ENCODE results near the gene SURF6.

The SURF6 gene

GRCh38 chr9:133356391-133357091 is 20.6 kb upstream of the SURF6 start, which contains the start of the genes SURF1 and SURF2 (continued):
- no peak for TF ChIP-seq PRDM1 (tag by site-specific recombination; IDR thresholded peaks at IDR 0.05)
- no peak for TF ChIP-seq ZNF488 (tag by site-specific recombination; IDR thresholded peaks at IDR 0.05)
- TF ChIP-seq ZNF280C (tag by site-specific recombination; IDR thresholded peaks at IDR 0.05) = no peak
- no peak for TF ChIP-seq ZNF529 (tag by site-specific recombination; IDR thresholded peaks at IDR 0.05; ENCODE audit: insufficient replicate concordance)
- TF ChIP-seq ZNF596 (tag by site-specific recombination; IDR thresholded peaks at IDR 0.05) = no peak
- peak; percentile 64; the same call in 1 of the 2 replicates for TF ChIP-seq ZNF501 (tag by site-specific recombination; IDR thresholded peaks at IDR 0.05)
- TF ChIP-seq ZNF560 (tag by site-specific recombination; IDR thresholded peaks at IDR 0.05; ENCODE audit: borderline replicate concordance) = no peak
- 0 out of 2 replicates have a peak, but pooled peaks have one; percentile 51 for TF ChIP-seq ZNF792 (tag by site-specific recombination; IDR thresholded peaks at IDR 0.05)
- TF ChIP-seq PRDM2 (tag by site-specific recombination; IDR thresholded peaks at IDR 0.05; ENCODE audit: borderline replicate concordance) = no peak
- no peak for TF ChIP-seq ZNF623 (tag by site-specific recombination; IDR thresholded peaks at IDR 0.05)
- TF ChIP-seq ZNF121 (tag by site-specific recombination; IDR thresholded peaks at IDR 0.05) = no peak
- peak; percentile 56 for TF ChIP-seq ZNF692 (tag by site-specific recombination; IDR thresholded peaks at IDR 0.05)
- TF ChIP-seq ZBTB21 (tag by site-specific recombination; IDR thresholded peaks at IDR 0.05) = no peak
- TF ChIP-seq ZNF404 (tag by site-specific recombination; IDR thresholded peaks at IDR 0.05) = no peak
- no peak for TF ChIP-seq REST (tag by site-specific recombination; IDR thresholded peaks at IDR 0.05)
- no peak for TF ChIP-seq ZNF433 (tag by site-specific recombination; IDR thresholded peaks at IDR 0.05; ENCODE audit: low read depth)
- peak; percentile 46; the same call in 1 of the 2 replicates for TF ChIP-seq ZEB2 (tag by site-specific recombination; IDR thresholded peaks at IDR 0.05)
- no peak for TF ChIP-seq ZNF221 (tag by site-specific recombination; IDR thresholded peaks at IDR 0.05; ENCODE audit: borderline replicate concordance)
- TF ChIP-seq ZNF280D (tag by site-specific recombination; IDR thresholded peaks at IDR 0.05) = no peak
- no peak for TF ChIP-seq ZNF791 (tag by site-specific recombination; IDR thresholded peaks at IDR 0.05)
- peak; percentile 40; the same call in 1 of the 2 replicates for TF ChIP-seq ZNF366 (tag by site-specific recombination; conservative IDR thresholded peaks at IDR 0.05)
- TF ChIP-seq BCL11A (tag by site-specific recombination; IDR thresholded peaks at IDR 0.05; ENCODE audit: low read depth) = peak; percentile 57; the same call in 1 of the 2 replicates
